CD4-positive, alpha-beta T cell (primary cell): ENCODE measurements around the gene GDPD2. TPM values are rescaled to one million over a fixed set of nuclear protein-coding genes. Genes with fewer than 3 reads are reported as not detected.

Experiments used
- ATAC-seq: fragments of 200-7000 bp; cut with Tn5 transposase; one replicate; pipeline ENCODE4 v1.10.0; 2022; ENCODE audit warnings: mild to moderate bottlenecking; ENCODE audit not compliant: poor library complexity
- CTCF ChIA-PET: fragments of 350-600 bp; sonication (Branson Sonifier 250); formaldehyde crosslinking; loops from one replicate; lab custom pipeline; 2021; ENCODE audit warnings: antibody characterized with exemption, inconsistent platforms; lab: Charles Lee
- POLR2A ChIA-PET: fragments of 350-600 bp; sonication (Branson Sonifier 250); formaldehyde crosslinking; loops from one replicate; lab custom pipeline; 2021; ENCODE audit warnings: antibody characterized with exemption, inconsistent platforms; lab: Charles Lee
- DNase-seq, 14 experiments: peaks; one replicate each; pipeline ENCODE4 v3.0.0-alpha.2; 2013 to 2020; ENCODE audit warnings: mixed read lengths in 2 of 14
- H3K27ac ChIP-seq, 2 donors: one replicate each; pipeline versions ENCODE4 v1.5.1 to v1.7.0; 2013; ENCODE audit warnings: low read length in 2 of 2, low read depth in 1 of 2, mild to moderate bottlenecking in 1 of 2
- H3K27me3 ChIP-seq, 2 experiments: 1 replicate in 1 of 2; 2 replicates in 1 of 2; pipeline versions ENCODE4 v1.6.1 to v1.7.0; 2013; ENCODE audit warnings: low read length in 2 of 2, control low read depth in 1 of 2, mild to moderate bottlenecking in 1 of 2, moderate library complexity in 1 of 2; ENCODE audit not compliant: insufficient read depth in 2 of 2, control insufficient read depth in 1 of 2
- H3K36me3 ChIP-seq: one replicate; pipeline ENCODE4 v1.6.1; 2013; ENCODE audit warnings: low read length, control low read depth; ENCODE audit not compliant: insufficient read depth
- H3K4me1 ChIP-seq: one replicate; pipeline ENCODE4 v1.6.1; 2013; ENCODE audit warnings: low read length, control low read depth; ENCODE audit not compliant: insufficient read depth
- H3K4me3 ChIP-seq: one replicate; pipeline ENCODE4 v1.5.1; 2013; ENCODE audit warnings: mild to moderate bottlenecking, low read length, moderate library complexity
- H3K9me3 ChIP-seq, 2 experiments: 1 replicate in 1 of 2; 2 replicates in 1 of 2; pipeline versions ENCODE4 v1.6.1 to v1.7.0; 2013; ENCODE audit warnings: low read length in 2 of 2, mild to moderate bottlenecking in 2 of 2, control low read depth in 1 of 2, moderate library complexity in 1 of 2; ENCODE audit not compliant: control insufficient read depth in 1 of 2, insufficient read depth in 1 of 2
- H3K27ac Mint-ChIP-seq: one replicate; pipeline ENCODE4 v1.8.0; 2020; ENCODE audit warnings: mixed read lengths
- H3K27me3 Mint-ChIP-seq: one replicate; pipeline ENCODE4 v1.8.0; 2021; ENCODE audit warnings: mixed read lengths
- H3K36me3 Mint-ChIP-seq: one replicate; pipeline ENCODE4 v1.8.0; 2021; ENCODE audit warnings: low read depth, mixed read lengths
- H3K4me1 Mint-ChIP-seq: one replicate; pipeline ENCODE4 v1.8.0; 2021; ENCODE audit warnings: low read depth, mixed read lengths
- H3K4me3 Mint-ChIP-seq: one replicate; pipeline ENCODE4 v1.8.0; 2020; ENCODE audit warnings: mild to moderate bottlenecking, mixed read lengths
- H3K9me3 Mint-ChIP-seq: one replicate; pipeline ENCODE4 v1.8.0; 2020; ENCODE audit warnings: mixed read lengths
- CTCF ChIP-seq: fragments of 200-600 bp; IDR thresholded peaks from one replicate; pipeline ENCODE4 v1.8.0; 2022; ENCODE audit warnings: antibody characterized with exemption, mild to moderate bottlenecking
- intact Hi-C, 2 experiments: fragments of 100-400 bp; cut with DNase I in 1 of 2; cut with micrococcal nuclease in 1 of 2; formaldehyde crosslinking; loops; one replicate each; pipeline versions ENCODE4 v1.15.1 to v1.9.0; 2023 to 2025; cut with DNase I, micrococcal nuclease
- total RNA-seq, 174 experiments: library from RNA in 2 of 174; stranded (reverse) in 2 of 174; gene quantifications; one replicate each; pipeline ENCODE4 v1.2.3 and lab custom pipeline; 2021 to 2026

Gene GDPD2
- total RNA-seq, 2 experiments from 2014 or later, result not detected

DNA sequence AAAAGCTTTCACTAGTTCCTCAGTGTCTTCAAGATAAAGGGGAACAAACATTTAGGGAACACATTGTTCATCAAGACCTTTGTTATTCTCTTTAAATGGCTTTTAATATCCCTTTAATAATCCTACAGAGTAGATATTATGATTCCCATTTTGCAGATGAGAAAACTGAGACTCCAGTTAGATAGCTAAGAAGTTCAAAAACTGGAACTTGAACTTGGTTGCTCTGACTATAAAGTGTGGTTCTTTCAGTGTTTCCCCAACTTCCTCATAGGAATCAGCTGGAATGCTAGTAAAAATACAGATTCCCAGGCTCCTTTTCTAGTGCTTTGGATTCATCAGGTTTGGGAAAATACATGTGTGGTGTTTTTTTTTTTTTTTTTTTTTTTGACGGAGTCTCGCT lies 59.2 kb downstream of the GDPD2 start:
- Mint-ChIP-seq H3K9me3 (no peaks in the 10 kb centered on the region), H3K36me3 (peaks cover 17% of the 10 kb centered on the region), H3K27ac (no peak overlapping the region), H3K4me1 (no peaks in the 10 kb centered on the region), H3K27me3 (no peaks in the 10 kb centered on the region), H3K4me3 (no peak overlapping the region)
- ATAC-seq, result no peak
- no peak overlapping the region for H3K27ac ChIP-seq
- no peaks in the 10 kb centered on the region for H3K9me3 ChIP-seq
- H3K27me3 ChIP-seq, result no peaks in the 10 kb centered on the region
- H3K36me3 ChIP-seq, result peaks cover 18% of the 10 kb centered on the region
- ChIA-PET POLR2A (no interaction called here), CTCF (interaction anchor here (0.7 kb wide), 1 partner anchor 9 kb away, joined by 3 read pairs; no protein-coding TSS in a partner anchor)
- no peak for TF ChIP-seq CTCF
- H3K4me3 ChIP-seq, result no peak overlapping the region
- DNase-seq, result no peak
- intact Hi-C loops, result no loop called here
- H3K4me1 ChIP-seq, result no peaks in the 10 kb centered on the region

Other genes with a start within 250 kb of the GDPD2 start
- gene DGAT2L6, start 245.8 kb upstream of the GDPD2 start, total RNA-seq, result not detected
- gene AWAT1, start 188.7 kb upstream of the GDPD2 start, total RNA-seq, result not detected
- under 1 TPM in 1 of 2 experiments, not detected in 1; 0.20 TPM for gene P2RY4, start 163.1 kb upstream of the GDPD2 start, total RNA-seq
- not detected for gene ARR3, start 155.0 kb upstream of the GDPD2 start, total RNA-seq
- gene RAB41, start 141.1 kb upstream of the GDPD2 start, total RNA-seq, result not detected
- gene PDZD11, start 133.4 kb upstream of the GDPD2 start, total RNA-seq, result 1 to 10 TPM; 6.1 to 7.8 TPM
- under 1 TPM; 0.06 to 0.19 TPM for gene KIF4A, start 133.2 kb upstream of the GDPD2 start, total RNA-seq
- gene DLG3, start 21.5 kb downstream of the GDPD2 start, total RNA-seq, result 1 to 10 TPM; 6.6 to 9.0 TPM